Posterior cingulate gyrus (tissue), 11 donors: ENCODE measurements around the gene PIR.

Source experiments
- DNase-seq, 10 donors: peaks; one replicate each; pipeline versions ENCODE4 v3.0.0 to v3.0.0-alpha.2; 2020 to 2021; ENCODE audit warnings: mixed read lengths in 3 of 10
- intact Hi-C: fragments of 100-400 bp; cut with DNase I; formaldehyde crosslinking; loops from one replicate; pipeline ENCODE4 v1.15.1; 2023

The PIR gene

DNA sequence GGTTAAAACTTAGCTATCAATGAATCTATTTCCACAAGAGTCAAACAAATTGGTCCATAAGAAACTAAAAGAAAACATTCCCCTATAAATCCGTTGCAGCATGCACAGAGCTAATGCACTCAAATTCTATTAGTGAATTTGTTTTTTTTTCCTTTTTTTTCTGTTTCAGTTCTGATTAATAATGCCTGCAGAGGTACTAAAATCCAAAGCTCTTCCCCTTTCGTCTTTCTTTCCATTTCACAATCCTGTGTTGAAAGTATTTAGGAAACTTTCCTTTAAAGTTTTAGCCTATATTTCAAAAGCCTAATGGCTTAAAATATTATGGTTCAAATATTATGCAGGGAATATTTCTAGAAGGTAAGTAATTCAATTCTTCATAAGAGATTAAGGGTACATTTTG is 63.1 kb downstream of the PIR start:
- DNase-seq, result no peak
- intact Hi-C loops, result no loop called here

DNA sequence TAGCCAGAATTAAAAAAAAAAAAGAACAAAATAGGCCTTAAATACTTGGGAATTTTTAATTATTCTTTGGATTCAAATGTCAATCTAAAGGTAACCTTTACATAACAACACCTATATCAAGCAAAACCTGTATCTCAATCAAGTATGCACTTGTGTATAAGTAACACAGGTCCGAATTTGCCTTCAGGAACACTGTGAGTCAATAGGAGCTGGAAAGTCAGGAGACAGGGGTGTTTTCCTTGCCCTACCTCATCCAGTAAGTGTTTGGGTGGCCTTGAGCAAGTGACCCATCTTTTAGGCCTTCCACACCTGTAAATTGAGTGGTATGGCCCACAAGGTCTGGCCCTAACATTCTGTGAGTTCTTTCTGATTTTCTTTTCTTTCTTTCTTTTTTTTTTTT is 68.1 kb downstream of the PIR start:
- DNase-seq, result no peak
- intact Hi-C loops, result no loop called here

DNA sequence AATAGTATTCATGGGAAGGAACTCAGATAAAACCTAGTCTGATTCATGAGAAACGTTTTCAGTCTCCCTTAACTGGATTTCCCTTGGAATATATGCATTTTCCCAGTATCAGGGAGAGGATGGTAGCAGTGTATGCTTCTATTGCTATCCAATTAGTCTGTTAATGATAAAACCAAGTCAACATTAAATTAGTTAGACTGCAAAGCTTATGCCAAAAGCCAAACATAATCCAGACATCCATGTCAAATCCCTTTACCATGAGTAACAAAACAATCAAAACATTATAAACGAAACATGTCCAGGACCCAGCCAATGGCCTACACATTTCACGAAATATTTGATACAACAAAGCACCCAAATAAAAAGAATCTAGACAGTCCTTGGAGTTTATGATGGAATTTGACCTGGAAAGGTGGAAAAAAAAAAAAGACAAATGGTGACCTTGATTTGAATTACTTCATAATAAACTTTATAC is 74.4 kb downstream of the PIR start:
- no peak for DNase-seq
- intact Hi-C loops, result no loop called here

DNA sequence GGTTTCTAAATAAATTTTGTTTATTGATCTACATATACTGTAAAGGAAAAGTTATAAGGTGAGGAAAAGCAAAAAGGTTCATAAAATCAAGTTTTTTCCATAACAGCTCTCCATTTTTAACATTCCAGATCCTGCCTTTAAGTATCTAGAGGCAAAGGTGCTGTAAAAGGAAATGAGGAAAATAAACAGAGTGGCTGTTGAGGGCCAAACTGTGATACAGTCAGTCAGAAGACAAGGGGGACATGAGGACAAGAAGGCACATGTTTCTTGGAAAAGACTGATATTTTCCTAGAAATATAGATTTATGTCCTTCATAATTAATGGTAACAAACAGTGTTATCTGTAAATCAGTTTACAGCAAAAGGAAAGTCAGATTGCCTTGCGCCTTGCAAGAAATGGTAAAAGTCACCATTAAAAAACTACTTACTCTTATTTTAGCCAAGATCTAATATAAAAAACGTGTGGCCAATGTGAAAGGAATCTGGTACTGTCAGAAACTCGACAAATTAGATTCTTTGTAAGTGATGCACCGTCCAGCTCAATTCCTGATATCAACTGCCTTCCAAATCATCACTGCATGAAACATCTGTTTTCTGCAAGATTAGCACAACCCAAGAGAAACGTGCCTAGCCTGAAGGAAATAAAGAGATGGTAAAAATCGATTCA is 75.0 kb downstream of the PIR start:
- intact Hi-C loops, result no loop called here
- no peak for DNase-seq

DNA sequence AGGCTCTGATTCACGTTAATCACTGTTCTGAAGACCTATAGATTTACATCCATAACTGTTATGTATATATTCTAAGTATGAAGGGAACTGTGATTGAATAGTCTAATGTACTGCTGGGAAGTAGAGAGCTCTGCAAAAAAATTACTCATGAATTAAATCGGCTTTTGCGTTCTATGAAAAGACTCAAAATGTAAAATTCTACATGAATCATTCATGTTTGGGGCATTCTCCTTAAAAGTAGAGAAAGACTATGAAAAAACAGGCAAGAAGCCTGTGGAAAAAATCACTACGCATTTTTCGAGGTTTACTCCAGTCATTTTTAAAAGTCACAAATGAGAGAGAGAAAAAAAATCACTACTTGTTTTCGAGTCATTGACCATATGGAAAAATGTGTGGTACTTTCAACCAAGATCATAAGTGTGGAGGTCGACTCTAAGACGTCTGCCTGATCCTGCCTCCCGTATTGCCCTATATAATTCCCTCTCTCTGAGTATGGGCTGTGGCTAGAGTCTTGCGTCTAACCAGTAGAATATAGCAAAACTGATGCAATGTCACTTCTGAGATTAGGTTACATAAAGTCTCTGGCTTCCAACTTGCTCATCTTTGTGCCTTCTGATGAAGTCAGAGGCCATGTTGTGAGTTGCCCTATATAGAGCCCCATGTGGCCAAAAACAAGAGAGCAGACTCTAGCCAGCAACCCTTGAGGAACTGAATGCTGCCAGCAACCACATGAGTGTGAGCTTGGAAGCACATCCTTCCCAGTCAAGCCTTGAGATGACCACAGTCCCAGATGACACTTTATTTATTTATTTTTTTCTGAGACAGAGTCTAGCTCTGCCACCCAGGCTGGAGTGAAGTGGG is 76.8 kb downstream of the PIR start:
- no peak for DNase-seq
- intact Hi-C loops, result no loop called here

DNA sequence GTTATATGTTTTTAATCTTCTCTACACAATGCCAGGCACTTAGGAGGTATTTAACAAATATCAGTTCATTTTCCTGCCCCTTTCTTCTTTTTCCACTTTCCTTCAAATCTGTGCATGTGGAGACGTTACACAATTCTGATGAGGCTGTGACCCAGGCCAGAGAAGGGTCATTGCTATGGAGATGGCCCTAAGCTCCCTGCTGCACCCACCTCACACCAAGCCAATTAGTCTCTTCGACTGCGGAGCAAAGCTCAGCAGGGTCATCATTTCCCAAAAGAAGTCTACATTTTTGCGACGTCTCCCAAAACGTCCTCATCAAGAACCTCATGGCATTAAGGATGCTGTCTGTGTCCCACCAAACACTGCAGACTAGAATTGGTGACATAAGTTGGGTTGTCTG is 80.0 kb downstream of the PIR start:
- no peak for DNase-seq
- intact Hi-C loops, result no loop called here

DNA sequence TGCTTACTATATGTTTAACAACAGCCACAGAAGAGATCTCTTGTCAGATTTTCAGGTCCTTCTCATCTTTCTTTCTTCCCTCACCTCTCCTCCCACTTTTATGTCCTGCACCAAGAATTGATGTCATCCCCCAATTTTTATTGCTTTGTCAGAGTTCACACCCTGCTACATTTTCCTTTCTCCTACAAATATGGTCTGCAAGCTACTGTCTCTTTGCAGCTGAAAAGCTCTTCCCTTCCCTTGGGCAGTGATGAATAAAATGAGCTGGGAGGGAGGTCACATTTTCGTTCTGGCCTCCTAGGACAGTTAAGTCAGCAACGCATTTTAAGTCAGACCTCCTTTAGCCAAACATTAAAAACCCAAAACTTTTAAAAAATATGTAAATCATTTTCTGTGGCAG is 82.2 kb downstream of the PIR start:
- DNase-seq, result no peak
- intact Hi-C loops, result no loop called here

DNA sequence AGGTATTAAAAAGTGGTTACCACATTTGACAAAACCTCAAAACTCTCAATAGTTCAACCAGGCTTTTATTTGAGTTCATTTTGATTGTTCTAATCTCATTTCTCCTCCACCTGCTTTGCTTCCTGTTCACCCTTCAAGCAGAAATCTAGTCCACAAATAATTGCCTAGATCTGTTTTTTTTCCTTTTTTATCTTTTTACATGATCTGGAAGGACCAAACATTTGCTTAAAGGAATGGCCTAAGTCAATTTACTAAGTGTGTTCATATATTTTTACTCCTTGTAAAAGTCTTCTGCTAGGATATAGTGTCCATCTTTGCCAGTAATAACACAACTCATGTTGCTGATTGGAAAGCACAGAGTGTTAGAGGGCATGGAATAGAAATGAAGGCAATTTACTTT is 82.7 kb downstream of the PIR start:
- intact Hi-C loops, result no loop called here
- no peak for DNase-seq

DNA sequence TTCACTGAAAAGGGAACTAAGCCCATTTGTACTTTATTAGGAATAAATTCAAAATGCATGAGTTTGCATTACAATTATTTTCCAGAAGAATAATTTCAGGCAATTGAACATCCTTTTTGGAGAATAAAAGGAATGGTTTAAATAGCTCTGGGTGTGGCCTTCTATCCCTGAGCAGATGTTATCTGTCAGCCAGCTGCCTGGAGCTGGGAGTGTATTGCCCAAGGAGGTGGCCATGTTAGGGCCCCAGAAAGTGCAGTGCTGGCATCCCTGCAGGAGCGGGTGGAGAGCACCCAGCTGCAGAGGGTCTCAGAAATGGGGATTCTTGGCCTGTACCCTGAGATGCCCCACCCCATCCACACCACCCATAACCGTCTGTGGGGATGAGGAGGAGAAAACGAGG is 87.3 kb downstream of the PIR start:
- intact Hi-C loops, result no loop called here
- no peak for DNase-seq

DNA sequence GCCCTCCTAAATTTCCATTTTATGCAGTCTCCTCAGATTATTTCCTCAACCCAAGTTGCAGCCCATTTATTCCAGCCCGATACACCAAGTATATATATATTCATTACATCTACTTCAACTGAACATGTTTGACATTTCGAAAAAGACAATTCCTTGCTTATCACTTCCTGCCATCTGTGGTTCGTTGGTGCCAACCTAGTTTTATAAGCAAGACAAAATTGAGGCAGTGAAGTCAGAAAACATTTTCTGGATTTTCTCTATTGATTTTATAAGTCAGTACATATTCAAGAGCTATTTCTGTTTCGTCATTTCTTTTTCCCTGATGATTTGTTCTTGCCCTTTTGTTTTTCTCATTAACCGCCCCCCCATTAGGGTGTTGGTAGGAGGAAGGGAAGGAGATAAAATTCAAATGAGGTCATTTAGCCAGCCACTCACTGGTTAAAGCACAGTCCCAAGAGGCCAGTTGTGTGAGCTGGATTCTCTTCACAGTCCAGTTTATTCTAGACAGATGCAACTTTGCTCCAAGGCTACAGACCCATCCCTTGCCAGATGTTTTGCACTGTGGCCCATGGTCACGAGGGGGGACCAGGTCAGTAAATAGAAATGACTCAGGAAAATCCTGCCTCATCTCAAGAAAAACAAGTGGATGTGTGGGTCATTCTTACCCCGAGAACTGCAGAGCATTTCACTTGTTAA is 88.6 kb downstream of the PIR start:
- DNase-seq, result no peak
- intact Hi-C loops, result no loop called here

DNA sequence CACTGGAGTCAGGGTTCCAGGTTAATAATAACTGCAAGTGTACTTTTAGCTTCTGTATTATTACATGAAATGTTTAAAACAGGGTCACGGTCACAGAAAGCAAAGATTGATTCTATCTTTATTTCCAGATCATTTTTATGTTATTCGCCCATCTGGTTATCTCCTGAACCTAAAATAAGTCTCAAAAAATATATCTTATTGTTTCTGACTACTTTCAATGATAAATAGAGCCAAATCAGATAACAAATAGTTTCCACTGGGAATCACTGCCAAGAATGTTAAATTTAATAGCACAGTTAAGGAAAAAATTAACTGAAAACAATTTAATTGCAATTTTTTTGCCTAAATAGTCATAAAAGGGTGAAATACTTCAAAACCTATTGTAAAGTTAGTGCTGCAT is 91.8 kb downstream of the PIR start:
- intact Hi-C loops, result no loop called here
- DNase-seq, result no peak

DNA sequence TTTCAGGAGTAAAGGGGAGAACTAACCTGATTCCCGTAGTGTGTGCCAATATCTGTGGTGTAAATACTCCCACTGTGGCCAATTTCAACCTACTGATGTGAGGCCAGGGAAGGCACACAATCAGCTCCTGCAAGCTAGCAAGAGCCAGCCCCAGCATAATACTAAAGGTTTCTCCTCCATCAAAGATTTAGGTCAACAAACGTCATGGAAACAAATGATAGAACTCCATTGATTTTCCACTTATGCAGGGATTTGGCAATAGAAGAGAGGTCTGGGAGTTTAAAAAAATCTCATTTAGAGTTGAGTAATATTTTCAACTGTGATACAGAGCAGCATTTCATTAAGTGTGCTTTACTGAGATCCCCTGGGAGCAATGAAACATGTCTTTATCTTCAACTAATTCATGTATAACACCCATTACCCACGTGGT is 93.2 kb downstream of the PIR start:
- intact Hi-C loops, result no loop called here
- no peak for DNase-seq

DNA sequence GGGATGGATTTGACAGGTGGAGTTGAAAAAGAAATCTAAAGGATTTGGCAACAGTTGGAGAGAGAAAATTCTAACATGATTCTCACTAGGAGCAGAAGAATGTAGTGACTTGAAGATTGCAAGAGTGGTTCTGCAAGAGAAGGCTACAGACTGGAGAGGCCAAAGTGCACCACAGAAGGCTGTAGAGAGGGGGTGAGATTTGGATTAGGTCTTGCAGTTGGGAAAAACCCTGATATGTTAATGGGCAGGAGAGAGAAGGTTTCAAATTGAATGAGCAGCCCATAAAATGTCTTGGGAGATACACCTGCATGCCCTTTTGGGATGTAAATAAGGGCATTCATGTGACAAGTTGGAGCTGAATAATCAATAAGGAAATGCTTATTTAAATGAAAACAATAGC is 94.3 kb downstream of the PIR start:
- DNase-seq, result no peak
- intact Hi-C loops, result no loop called here

DNA sequence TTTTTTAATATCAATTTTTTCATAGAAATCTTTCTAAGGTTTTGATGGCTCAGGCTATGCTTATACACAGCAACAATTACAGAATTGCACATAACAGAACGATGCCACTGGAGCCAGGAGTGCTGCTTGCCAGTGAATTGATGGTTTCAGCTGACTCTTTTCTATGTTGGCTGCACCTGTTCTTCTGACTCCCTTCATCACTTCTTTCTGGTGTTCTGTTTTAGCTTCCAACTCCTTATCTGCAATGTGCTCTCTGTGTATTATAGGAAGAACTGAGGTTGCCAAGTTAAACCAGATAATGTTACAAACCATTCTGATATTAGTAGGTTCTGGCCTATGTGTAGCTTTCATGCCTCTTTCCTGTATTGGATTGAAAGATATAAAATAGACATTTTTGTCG is 97.3 kb downstream of the PIR start:
- DNase-seq, result no peak
- intact Hi-C loops, result no loop called here

DNA sequence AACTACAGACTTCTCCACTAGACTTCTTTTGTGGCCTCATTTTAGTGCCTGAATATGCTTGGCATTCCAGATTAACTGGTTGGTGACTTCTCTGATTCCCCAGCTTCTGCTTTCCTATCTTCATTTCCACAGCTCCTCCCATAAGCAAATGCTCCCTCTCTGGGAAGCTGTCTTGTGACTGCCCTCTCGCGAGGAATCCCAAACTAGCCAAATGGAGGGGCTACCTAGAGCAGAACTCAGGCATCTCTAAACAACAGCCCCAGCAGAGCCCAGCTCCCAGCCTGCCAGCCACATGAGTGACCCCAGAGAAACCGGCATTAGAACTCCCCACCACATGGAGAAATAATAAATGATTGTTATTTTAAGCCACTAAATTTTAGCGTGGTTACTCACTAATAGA is 101.3 kb downstream of the PIR start:
- DNase-seq, result no peak
- intact Hi-C loops, result no loop called here

DNA sequence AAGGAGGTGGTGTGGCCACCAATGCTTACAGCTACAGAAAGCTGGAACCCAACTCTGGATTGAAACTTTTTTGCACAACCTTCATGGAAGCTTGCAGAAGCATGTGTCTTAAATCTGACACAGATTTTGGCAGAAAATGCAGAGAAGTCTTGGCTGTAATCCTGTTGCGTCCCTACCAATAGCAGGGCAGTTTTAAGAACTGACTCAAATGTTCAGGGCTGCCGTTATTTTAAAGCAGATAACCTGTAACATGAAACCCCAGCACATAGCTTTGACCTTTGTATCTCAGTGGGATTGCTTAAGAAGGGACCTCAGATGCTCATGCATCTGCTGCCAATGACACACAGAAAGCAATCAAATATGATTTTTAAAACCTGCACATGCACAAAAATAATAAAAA is 108.8 kb downstream of the PIR start, which contains the start of gene VEGFD:
Gene VEGFD (minus strand): TSS at position 110 of the 400 bp plus-strand sequence. CDS start 467 bp downstream, outside the sequence.
- DNase-seq, result no peak
- intact Hi-C loops, result no loop called here

DNA sequence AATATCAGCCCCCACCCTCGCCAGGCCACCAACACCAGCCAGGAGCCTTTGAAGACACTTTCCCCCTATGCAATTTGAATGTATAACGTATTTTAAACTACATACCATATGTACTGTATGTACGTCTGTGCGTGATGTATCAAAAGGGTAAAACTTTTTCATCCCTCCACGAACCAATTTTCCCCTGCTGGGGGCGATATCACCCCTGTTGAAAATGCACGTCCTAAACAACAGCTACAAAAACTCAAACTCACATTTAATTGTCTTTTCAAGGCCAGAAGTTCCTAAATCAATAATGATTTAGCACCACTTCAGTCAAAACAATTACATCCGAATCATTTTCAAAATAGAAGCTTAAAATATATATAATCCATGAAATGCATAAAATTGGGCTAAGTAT is 110.3 kb downstream of the PIR start:
- intact Hi-C loops, result no loop called here
- no peak for DNase-seq

DNA sequence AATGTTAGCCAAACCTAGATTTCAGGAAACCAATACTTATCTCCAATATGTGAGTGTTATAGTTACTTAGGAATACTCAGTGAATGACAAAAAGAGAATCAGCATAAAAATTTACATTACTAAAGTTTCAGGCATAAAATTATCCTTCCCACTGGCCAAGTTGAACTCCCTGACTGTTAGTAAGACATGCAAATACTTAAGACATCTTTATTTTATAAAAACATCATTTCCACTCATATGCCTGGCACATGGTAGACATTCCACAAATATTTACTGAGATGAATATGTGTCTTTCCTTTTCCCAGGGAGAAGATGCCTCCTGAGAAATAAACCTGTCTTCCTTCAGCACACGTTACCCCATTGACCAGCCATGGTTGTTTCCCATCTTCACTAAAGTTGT is 116.2 kb downstream of the PIR start:
- no peak for DNase-seq

DNA sequence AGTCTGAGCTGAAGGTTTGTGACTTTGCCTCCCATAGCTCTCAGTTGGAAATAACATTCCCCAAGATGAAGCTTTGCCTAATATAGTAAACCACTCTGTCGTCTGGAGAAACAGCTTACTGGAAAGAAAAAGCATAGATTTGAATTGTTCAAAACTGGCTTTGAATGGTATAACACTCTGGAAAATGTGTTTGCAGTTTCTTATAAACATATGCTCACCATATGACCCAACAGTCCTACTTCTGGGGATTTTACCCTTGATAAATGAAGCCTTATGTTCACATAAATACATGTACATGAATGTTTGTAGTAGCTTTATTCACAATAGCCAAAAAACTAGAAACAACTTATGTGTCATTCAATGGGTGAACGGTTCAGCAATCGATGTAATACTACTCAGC is 119.2 kb downstream of the PIR start:
- DNase-seq, result no peak
- intact Hi-C loops, result no loop called here

More for the DNA sequence above, 116.2 kb downstream of the PIR start:
- intact Hi-C loops, result no loop called here

DNA sequence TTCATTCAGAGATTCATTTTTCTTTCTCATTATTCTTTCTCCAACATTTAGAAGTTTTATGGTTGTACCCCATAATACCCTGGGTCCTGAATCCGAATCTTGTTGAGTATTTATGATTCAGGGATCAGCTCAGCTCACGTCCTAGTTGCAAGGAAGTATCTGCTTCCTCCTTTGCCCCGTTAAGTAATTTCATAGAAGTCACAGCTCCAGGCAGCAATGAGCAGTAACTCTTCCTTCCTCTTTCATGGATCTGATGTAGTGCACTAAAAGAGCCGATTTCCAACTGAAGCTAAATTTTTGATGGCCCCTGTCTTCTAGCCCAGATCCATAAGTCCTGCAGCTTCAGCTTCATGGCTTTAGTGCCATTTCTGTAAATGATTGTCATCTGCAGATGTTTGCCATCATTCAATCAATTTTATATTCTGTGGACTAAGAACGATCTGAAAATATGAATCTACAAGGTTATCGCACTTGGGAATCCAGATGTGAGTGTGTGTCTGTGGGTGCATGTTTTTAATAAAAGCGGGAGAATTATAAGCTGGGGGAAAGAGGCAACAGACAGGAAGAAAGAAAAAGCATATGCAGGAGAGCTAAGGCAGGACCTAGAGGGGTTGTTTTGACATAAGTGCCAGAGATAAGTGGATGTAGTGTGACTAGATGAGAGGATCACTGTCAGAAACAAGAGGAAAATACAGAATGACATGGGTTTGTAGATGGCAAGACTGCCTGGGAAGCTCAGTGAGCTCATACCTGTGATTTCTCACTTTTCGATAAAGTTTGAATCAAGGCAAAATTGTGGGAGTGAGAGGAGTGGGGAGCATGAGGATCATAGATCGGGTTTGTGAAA is 126.4 kb downstream of the PIR start:
- no peak for DNase-seq
- intact Hi-C loops, result no loop called here

DNA sequence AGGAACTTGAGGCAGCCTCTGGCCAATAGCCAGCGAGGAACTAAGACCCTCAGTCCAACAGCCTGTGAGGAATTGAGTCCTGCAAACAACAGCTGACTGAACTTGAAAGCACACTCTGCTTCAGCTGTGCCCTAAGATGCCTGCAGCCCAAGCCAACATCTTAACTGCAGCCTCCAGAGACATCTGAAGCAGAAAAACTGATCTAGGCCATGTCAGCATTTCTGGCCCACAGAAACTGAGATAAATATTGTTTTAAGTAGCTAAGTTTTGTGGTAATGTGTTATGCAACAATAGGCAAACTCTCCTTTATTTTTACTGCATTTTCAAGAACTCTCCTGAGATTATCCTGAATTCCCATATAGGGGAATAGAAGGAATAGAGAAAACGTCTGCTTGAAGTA is 133.4 kb downstream of the PIR start:
- intact Hi-C loops, result no loop called here
- no peak for DNase-seq
